ENCODE results near the gene MRI1. TPM values are rescaled to one million over a fixed set of nuclear protein-coding genes. Genes with fewer than 3 reads are reported as not detected.

MRI1 gene
- total and polyA plus RNA-seq, 2 experiments from 2014 or later, result 12.3 to 44.5 TPM

GRCh38 chr19:13821292-13821691 lies 57.0 kb downstream of the MRI1 start:
- no peaks in the 10 kb centered on the region for H3K9me2 ChIP-seq (ENCODE audit: insufficient read depth)
- peaks cover 10% of the 10 kb centered on the region for H3K4me1 Mint-ChIP-seq
- H2AFZ ChIP-seq, result no peak overlapping the region
- H3F3A ChIP-seq (replicated peaks; ENCODE audit: low read depth), result peaks cover 13% of the 10 kb centered on the region; the same call in 1 of the 2 replicates
- no peaks in the 10 kb centered on the region for H3K9me3 Mint-ChIP-seq
- no peak overlapping the region for H3K4me3 ChIP-seq
- no peaks in the 10 kb centered on the region; the same call in 1 of the 2 replicates for H3K4me1 ChIP-seq (ENCODE audit: insufficient read depth)
- peaks cover 9% of the 10 kb centered on the region; the same call in 1 of the 2 replicates for H3K36me3 ChIP-seq (ENCODE audit: insufficient read depth)
- H3K79me2 ChIP-seq (replicated peaks; ENCODE audit: insufficient read depth), result no peaks in the 10 kb centered on the region
- H3K36me3 Mint-ChIP-seq (ENCODE audit: low read depth), result peaks cover 50% of the 10 kb centered on the region
- H3K27ac Mint-ChIP-seq, result no peak overlapping the region
- ATAC-seq (no peak), DNase-seq (ENCODE audit: low spot score) (no peak)
- H3K27me3 Mint-ChIP-seq (ENCODE audit: insufficient read depth, low read depth, poor library complexity), result peaks cover 23% of the 10 kb centered on the region
- TF ChIP-seq JUNB (IDR thresholded peaks at IDR 0.05; ENCODE audit: unreplicated experiment) (no peak), CREB1 (CRISPR knock-in tag; IDR thresholded peaks at IDR 0.05; ENCODE audit: low read depth) (no peak), CTCF (conservative IDR thresholded peaks at IDR 0.05; ENCODE audit: low read depth in 2 of 2) (no peak), POLR2AphosphoS5 (IDR thresholded peaks at IDR 0.05; ENCODE audit: low read depth) (no peak), EZH2phosphoT487 (IDR thresholded peaks at IDR 0.05; ENCODE audit: unreplicated experiment) (no peak), REST (IDR thresholded peaks at IDR 0.05; ENCODE audit: unreplicated experiment) (no peak), ZNF114 (CRISPR knock-in tag; IDR thresholded peaks at IDR 0.05) (no peak), STAT1 (IDR thresholded peaks at IDR 0.05; ENCODE audit: unreplicated experiment) (no peak), EZH2 (IDR thresholded peaks at IDR 0.05; ENCODE audit: low read depth, unreplicated experiment) (no peak), NANOG (IDR thresholded peaks at IDR 0.05; ENCODE audit: borderline replicate concordance) (no peak), ETS1 (IDR thresholded peaks at IDR 0.05) (no peak), ZNF331 (CRISPR knock-in tag; IDR thresholded peaks at IDR 0.05; ENCODE audit: low read depth) (no peak)
- TF ChIP-seq, protein P1, sequence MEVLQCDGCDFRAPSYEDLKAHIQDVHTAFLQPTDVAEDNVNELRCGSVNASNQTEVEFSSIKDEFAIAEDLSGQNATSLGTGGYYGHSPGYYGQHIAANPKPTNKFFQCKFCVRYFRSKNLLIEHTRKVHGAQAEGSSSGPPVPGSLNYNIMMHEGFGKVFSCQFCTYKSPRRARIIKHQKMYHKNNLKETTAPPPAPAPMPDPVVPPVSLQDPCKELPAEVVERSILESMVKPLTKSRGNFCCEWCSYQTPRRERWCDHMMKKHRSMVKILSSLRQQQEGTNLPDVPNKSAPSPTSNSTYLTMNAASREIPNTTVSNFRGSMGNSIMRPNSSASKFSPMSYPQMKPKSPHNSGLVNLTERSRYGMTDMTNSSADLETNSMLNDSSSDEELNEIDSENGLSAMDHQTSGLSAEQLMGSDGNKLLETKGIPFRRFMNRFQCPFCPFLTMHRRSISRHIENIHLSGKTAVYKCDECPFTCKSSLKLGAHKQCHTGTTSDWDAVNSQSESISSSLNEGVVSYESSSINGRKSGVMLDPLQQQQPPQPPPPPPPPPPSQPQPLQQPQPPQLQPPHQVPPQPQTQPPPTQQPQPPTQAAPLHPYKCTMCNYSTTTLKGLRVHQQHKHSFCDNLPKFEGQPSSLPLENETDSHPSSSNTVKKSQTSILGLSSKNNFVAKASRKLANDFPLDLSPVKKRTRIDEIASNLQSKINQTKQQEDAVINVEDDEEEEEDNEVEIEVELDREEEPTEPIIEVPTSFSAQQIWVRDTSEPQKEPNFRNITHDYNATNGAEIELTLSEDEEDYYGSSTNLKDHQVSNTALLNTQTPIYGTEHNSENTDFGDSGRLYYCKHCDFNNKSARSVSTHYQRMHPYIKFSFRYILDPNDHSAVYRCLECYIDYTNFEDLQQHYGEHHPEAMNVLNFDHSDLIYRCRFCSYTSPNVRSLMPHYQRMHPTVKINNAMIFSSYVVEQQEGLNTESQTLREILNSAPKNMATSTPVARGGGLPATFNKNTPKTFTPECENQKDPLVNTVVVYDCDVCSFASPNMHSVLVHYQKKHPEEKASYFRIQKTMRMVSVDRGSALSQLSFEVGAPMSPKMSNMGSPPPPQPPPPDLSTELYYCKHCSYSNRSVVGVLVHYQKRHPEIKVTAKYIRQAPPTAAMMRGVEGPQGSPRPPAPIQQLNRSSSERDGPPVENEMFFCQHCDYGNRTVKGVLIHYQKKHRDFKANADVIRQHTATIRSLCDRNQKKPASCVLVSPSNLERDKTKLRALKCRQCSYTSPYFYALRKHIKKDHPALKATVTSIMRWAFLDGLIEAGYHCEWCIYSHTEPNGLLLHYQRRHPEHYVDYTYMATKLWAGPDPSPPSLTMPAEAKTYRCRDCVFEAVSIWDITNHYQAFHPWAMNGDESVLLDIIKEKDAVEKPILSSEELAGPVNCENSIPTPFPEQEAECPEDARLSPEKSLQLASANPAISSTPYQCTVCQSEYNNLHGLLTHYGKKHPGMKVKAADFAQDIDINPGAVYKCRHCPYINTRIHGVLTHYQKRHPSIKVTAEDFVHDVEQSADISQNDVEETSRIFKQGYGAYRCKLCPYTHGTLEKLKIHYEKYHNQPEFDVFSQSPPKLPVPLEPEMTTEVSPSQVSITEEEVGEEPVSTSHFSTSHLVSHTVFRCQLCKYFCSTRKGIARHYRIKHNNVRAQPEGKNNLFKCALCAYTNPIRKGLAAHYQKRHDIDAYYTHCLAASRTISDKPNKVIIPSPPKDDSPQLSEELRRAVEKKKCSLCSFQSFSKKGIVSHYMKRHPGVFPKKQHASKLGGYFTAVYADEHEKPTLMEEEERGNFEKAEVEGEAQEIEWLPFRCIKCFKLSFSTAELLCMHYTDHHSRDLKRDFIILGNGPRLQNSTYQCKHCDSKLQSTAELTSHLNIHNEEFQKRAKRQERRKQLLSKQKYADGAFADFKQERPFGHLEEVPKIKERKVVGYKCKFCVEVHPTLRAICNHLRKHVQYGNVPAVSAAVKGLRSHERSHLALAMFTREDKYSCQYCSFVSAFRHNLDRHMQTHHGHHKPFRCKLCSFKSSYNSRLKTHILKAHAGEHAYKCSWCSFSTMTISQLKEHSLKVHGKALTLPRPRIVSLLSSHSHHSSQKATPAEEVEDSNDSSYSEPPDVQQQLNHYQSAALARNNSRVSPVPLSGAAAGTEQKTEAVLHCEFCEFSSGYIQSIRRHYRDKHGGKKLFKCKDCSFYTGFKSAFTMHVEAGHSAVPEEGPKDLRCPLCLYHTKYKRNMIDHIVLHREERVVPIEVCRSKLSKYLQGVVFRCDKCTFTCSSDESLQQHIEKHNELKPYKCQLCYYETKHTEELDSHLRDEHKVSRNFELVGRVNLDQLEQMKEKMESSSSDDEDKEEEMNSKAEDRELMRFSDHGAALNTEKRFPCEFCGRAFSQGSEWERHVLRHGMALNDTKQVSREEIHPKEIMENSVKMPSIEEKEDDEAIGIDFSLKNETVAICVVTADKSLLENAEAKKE (CRISPR knock-in tag; IDR thresholded peaks at IDR 0.05), result no peak
- no peak overlapping the region for H3K27ac ChIP-seq (ENCODE audit: low read depth)
- H3K27me3 ChIP-seq (ENCODE audit: insufficient read depth), result no peaks in the 10 kb centered on the region
- peaks cover 7% of the 10 kb centered on the region for H4K20me1 ChIP-seq (replicated peaks; ENCODE audit: insufficient read depth)
- H3K4me2 ChIP-seq, result no peak overlapping the region
- H3K4me3 Mint-ChIP-seq, result no peak overlapping the region

All from GM23338 (cell line).